Endothelial cell of umbilical vein (primary cell): ENCODE data around the gene LCLAT1. TPM values are rescaled to one million over a fixed set of nuclear protein-coding genes. Genes with fewer than 3 reads are reported as not detected.

Experiments used
- BruUV-seq: library from RNA; stranded (reverse); fragments of 400-500 nt; replicated peaks from 2 replicates; lab custom pipeline; 2021; lab: Mats Ljungman, UMichigan
- CTCF ChIA-PET: fragments of 300-600, 350-600 bp; sonication (Branson Sonifier 250); formaldehyde crosslinking; loops from one replicate; lab custom pipeline; 2021; ENCODE audit warnings: antibody characterized with exemption, inconsistent platforms; lab: Charles Lee
- POLR2A ChIA-PET: fragments of 300-600, 350-600 bp; sonication (Branson Sonifier 250); formaldehyde crosslinking; loops from one replicate; lab custom pipeline; 2021; ENCODE audit warnings: antibody characterized with exemption, inconsistent platforms; lab: Charles Lee
- DNase-seq: peaks from one replicate; pipeline ENCODE4 v3.0.0-alpha.2; 2011; ENCODE audit warnings: low read depth, low spot score
- FAIRE-seq: peaks from 2 replicates; lab custom pipeline; 2011; peaks lifted over from hg19 to GRCh38; lab: Jason Lieb, UNC
- H2AFZ ChIP-seq: 2 replicates; pipeline ENCODE4 v1.6.0; 2012; ENCODE audit warnings: low read depth, low read length, control low read depth, inconsistent platforms
- H3K27ac ChIP-seq: 2 replicates; pipeline ENCODE4 v1.5.1; 2011; ENCODE audit warnings: low read depth, mild to moderate bottlenecking, control low read depth, low read length, moderate library complexity; ENCODE audit not compliant: insufficient read depth
- H3K27me3 ChIP-seq, 2 experiments: 2 replicates each; pipeline versions ENCODE4 v1.6.0 to v1.6.1; 2011; ENCODE audit warnings: low read length in 2 of 2, mixed read lengths in 1 of 2; ENCODE audit not compliant: control insufficient read depth in 2 of 2, insufficient read depth in 2 of 2
- H3K36me3 ChIP-seq, 2 experiments: 2 replicates in 1 of 2; 3 replicates in 1 of 2; pipeline ENCODE4 v1.5.1; 2011; ENCODE audit warnings: low read length in 2 of 2, mild to moderate bottlenecking in 1 of 2, moderate library complexity in 1 of 2; ENCODE audit not compliant: control insufficient read depth in 2 of 2, insufficient read depth in 2 of 2; ENCODE audit errors: extremely low read depth in 1 of 2
- H3K4me1 ChIP-seq: 3 replicates; pipeline ENCODE4 v1.5.1; 2011; ENCODE audit warnings: mild to moderate bottlenecking, low read length; ENCODE audit not compliant: control insufficient read depth, insufficient read depth; ENCODE audit errors: extremely low read depth
- H3K4me2 ChIP-seq: 2 replicates; pipeline ENCODE4 v1.6.1; 2011; ENCODE audit warnings: low read length, control low read depth, mixed read lengths; ENCODE audit not compliant: insufficient read depth
- H3K4me3 ChIP-seq, 3 experiments: fragments of 200-600 bp in 1 of 3; sonication (generic), shearing (Covaris generic) in 1 of 3; replicated peaks in 1 of 3; 2 replicates each; pipeline ENCODE4 v1.5.1; 2011 to 2016; ENCODE audit warnings: control low read depth in 3 of 3, low read length in 3 of 3, mild to moderate bottlenecking in 2 of 3, inconsistent platforms in 1 of 3, low read depth in 1 of 3, moderate library complexity in 1 of 3; ENCODE audit not compliant: insufficient read depth in 1 of 3
- H3K79me2 ChIP-seq: 2 replicates; pipeline ENCODE4 v1.6.0; 2012; ENCODE audit warnings: low read length, inconsistent platforms; ENCODE audit not compliant: control insufficient read depth, insufficient read depth
- H3K9ac ChIP-seq: replicated peaks from 2 replicates; pipeline ENCODE3; 2011; ENCODE audit warnings: low read length, control low read depth; ENCODE audit not compliant: insufficient read depth; ENCODE audit errors: extremely low read depth
- H3K9me1 ChIP-seq: replicated peaks from 3 replicates; pipeline ENCODE4 v1.6.0; 2011; ENCODE audit warnings: mild to moderate bottlenecking, low read length; ENCODE audit not compliant: control insufficient read depth, insufficient read depth; ENCODE audit errors: extremely low read depth
- H3K9me3 ChIP-seq: replicated peaks from 2 replicates; pipeline ENCODE4 v1.5.1; 2012; ENCODE audit warnings: low read length, inconsistent platforms; ENCODE audit not compliant: control insufficient read depth, insufficient read depth
- H4K20me1 ChIP-seq: replicated peaks from 2 replicates; pipeline ENCODE3; 2011; ENCODE audit warnings: mild to moderate bottlenecking, low read length; ENCODE audit not compliant: control insufficient read depth, insufficient read depth; ENCODE audit errors: extremely low read depth
- CTCF ChIP-seq, 2 donors: IDR thresholded peaks; 1 replicate in 1 of 2; 2 replicates in 1 of 2; pipeline ENCODE4 v1.5.1; 2011; ENCODE audit warnings: low read length in 2 of 2, mild to moderate bottlenecking in 2 of 2, moderate library complexity in 2 of 2, control low read depth in 1 of 2, inconsistent platforms in 1 of 2, low read depth in 1 of 2; ENCODE audit not compliant: insufficient read depth in 1 of 2; ENCODE audit errors: extremely low read depth in 1 of 2
- EZH2 ChIP-seq: IDR thresholded peaks from 2 replicates; pipeline ENCODE4 v1.6.1; 2012; ENCODE audit warnings: borderline replicate concordance, low read depth, mild to moderate bottlenecking, moderate library complexity, low read length, inconsistent platforms; ENCODE audit not compliant: severe bottlenecking
- FOS ChIP-seq: IDR thresholded peaks from 2 replicates; pipeline ENCODE4 v1.6.1; 2011; ENCODE audit warnings: mild to moderate bottlenecking, low read length, moderate library complexity, borderline replicate concordance; ENCODE audit not compliant: insufficient read depth
- GATA2 ChIP-seq: IDR thresholded peaks from 2 replicates; pipeline ENCODE4 v1.7.0; 2011; ENCODE audit warnings: low read depth, mild to moderate bottlenecking, moderate library complexity, mixed read lengths, low read length; ENCODE audit not compliant: insufficient read length, insufficient read depth
- JUN ChIP-seq: IDR thresholded peaks from 2 replicates; pipeline ENCODE4 v1.6.1; 2011; ENCODE audit warnings: borderline replicate concordance, low read depth; ENCODE audit not compliant: insufficient read length, insufficient read depth
- MAX ChIP-seq: IDR thresholded peaks from 2 replicates; pipeline ENCODE4 v1.6.1; 2011; ENCODE audit not compliant: insufficient read depth, insufficient read length
- MYC ChIP-seq: IDR thresholded peaks from one replicate; pipeline ENCODE4 v1.6.1; 2011; ENCODE audit warnings: mild to moderate bottlenecking, low read depth, low read length
- POLR2A ChIP-seq: IDR thresholded peaks from 2 replicates; pipeline ENCODE4 v1.6.1; 2012; ENCODE audit warnings: low read depth, mild to moderate bottlenecking, control low read depth, low read length
- POLR2AphosphoS5 ChIP-seq: IDR thresholded peaks from 2 replicates; pipeline ENCODE4 v1.6.1; 2012; ENCODE audit warnings: low read depth, mild to moderate bottlenecking, control low read depth, low read length, moderate library complexity; ENCODE audit not compliant: insufficient read depth
- dilution Hi-C: fragments of 300-500 bp; cut with MboI; formaldehyde crosslinking; loops from one replicate; pipeline ENCODE4 v1.15.0; 2019; ENCODE audit warnings: low sequenced_read_pairs; ENCODE audit not compliant: extremely low pct_ligation_motif_present
- intact Hi-C: fragments of 100-400 bp; cut with micrococcal nuclease; formaldehyde crosslinking; loops from one replicate; pipeline ENCODE4 v1.10.0; 2022
- polyA plus RNA-seq, 4 experiments: library from polyadenylated mRNA; depleted of rRNA in 3 of 4; stranded (reverse) in 3 of 4; unstranded in 1 of 4; fragments of >200 nt; gene quantifications; 2 replicates each; pipeline versions ENCODE4 v1.2.1 to v1.2.3, GENCODE V29; 2011 to 2012; ENCODE audit warnings: missing spikeins in 1 of 4
- total RNA-seq: library from RNA; stranded (reverse); gene quantifications from 2 replicates; pipeline ENCODE4 v1.2.3, GENCODE V29; 2021

The LCLAT1 gene
- total and polyA plus RNA-seq, 2 donors (not counting 3 experiments of a cell fraction or from before 2014, with no cell fraction given) = 6.1 to 20.8 TPM

- Histone ChIP-seq H3K4me1 (no peaks in the 10 kb centered on the region), H4K20me1 (no peaks in the 10 kb centered on the region), H2AFZ (no peak overlapping the region), H3K4me2 (no peak overlapping the region), H3K27me3 (no peaks in the 10 kb centered on the region), H3K9ac (no peak overlapping the region), H3K9me1 (no peaks in the 10 kb centered on the region), H3K4me3 (no peak overlapping the region), H3K79me2 (peaks cover 3% of the 10 kb centered on the region), H3K36me3 (no peaks in the 10 kb centered on the region), H3K9me3 (no peaks in the 10 kb centered on the region), H3K27ac (no peak overlapping the region)
- DNase-seq (no peak), FAIRE-seq (no peak)
- dilution Hi-C loops = no loop called here
- ChIA-PET POLR2A (no interaction called here), CTCF (no interaction called here)
- no TSS peak for BruUV-seq
- intact Hi-C loops = no loop called here
- TF ChIP-seq FOS (no peak), POLR2AphosphoS5 (no peak), POLR2A (no peak), GATA2 (no peak)
Measured at GRCh38 chr2:30492185-30492584, 45.1 kb downstream of the LCLAT1 start.

- FAIRE-seq (no peak), DNase-seq (no peak)
- no peak for TF ChIP-seq JUN
- TF ChIP-seq EZH2 = no peak
- TF ChIP-seq MAX = no peak
- no peak for TF ChIP-seq MYC
- no peak for TF ChIP-seq FOS
- no peak for TF ChIP-seq GATA2
- no peak for TF ChIP-seq POLR2AphosphoS5
- TF ChIP-seq POLR2A = no peak
- no peak for TF ChIP-seq CTCF (IDR thresholded peaks at IDR 0.05; ENCODE audit: extremely low read depth in 1 of 2, insufficient read depth in 1 of 2, low read depth in 1 of 2, low read length in 2 of 2)
- Histone ChIP-seq H3K9me3 (no peaks in the 10 kb centered on the region), H2AFZ (no peak overlapping the region), H3K27ac (no peak overlapping the region), H3K9me1 (no peaks in the 10 kb centered on the region), H4K20me1 (no peaks in the 10 kb centered on the region), H3K27me3 (no peaks in the 10 kb centered on the region), H3K4me2 (no peak overlapping the region), H3K9ac (no peak overlapping the region), H3K4me3 (no peak overlapping the region), H3K36me3 (no peaks in the 10 kb centered on the region), H3K79me2 (peaks cover 3% of the 10 kb centered on the region), H3K4me1 (no peaks in the 10 kb centered on the region)
- no TSS peak for BruUV-seq
- intact Hi-C loops = no loop called here
- dilution Hi-C loops = no loop called here
- ChIA-PET CTCF (no interaction called here), POLR2A (no interaction called here)
Measured at GRCh38 chr2:30492619-30493018, 45.6 kb downstream of the LCLAT1 start.
